Ovary (tissue), 3 donors: ENCODE data around the gene PRR16.

ENCODE experiments used
- CTCF ChIP-seq, 3 donors: fragments of 450-650 bp in 2 of 3; fragments of 200-600 bp in 1 of 3; IDR thresholded peaks; one replicate each; pipeline versions ENCODE4 v1.5.1 to v1.8.0; 2016 to 2022; ENCODE audit warnings: antibody characterized with exemption in 3 of 3, mild to moderate bottlenecking in 1 of 3
- EP300 ChIP-seq: sonication (generic); formaldehyde crosslinking; IDR thresholded peaks from one replicate; pipeline ENCODE4 v1.6.1; 2017; ENCODE audit warnings: antibody characterized with exemption
- donor health status: DM: no; HTN: no; CAD: no.

GRCh38 chr5:120602033-120602432 is 137.9 kb downstream of the PRR16 start:
- TF ChIP-seq CTCF (IDR thresholded peaks at IDR 0.05) (no peak), EP300 (no peak)
